Neural cell (in vitro differentiated cells): ENCODE measurements around the gene CPM. TPM values are rescaled to one million over a fixed set of nuclear protein-coding genes. Genes with fewer than 3 reads are reported as not detected.

ENCODE experiments used
- H2AFZ ChIP-seq: fragments of 200-600, 300-800 bp; sonication (generic), shearing (Covaris generic); 2 replicates; pipeline ENCODE4 v1.6.0; 2014; ENCODE audit warnings: low read depth, mild to moderate bottlenecking, antibody characterized with exemption, low read length, moderate library complexity
- H3F3A ChIP-seq: fragments of 200-600 bp; shearing (Covaris generic); 2 replicates; pipeline ENCODE4 v1.6.1; 2016; ENCODE audit warnings: mild to moderate bottlenecking, moderate library complexity, mixed read lengths, antibody characterized with exemption, low read length; ENCODE audit not compliant: insufficient read depth, poor library complexity, severe bottlenecking
- H3K27ac ChIP-seq: fragments of 200-600, 300-800 bp; sonication (generic), shearing (Covaris generic); 2 replicates; pipeline ENCODE4 v1.5.1; 2014; ENCODE audit warnings: mild to moderate bottlenecking, low read length, moderate library complexity
- H3K27me3 ChIP-seq: fragments of 300-800, 200-600 bp; sonication (generic), shearing (Covaris generic); 2 replicates; pipeline ENCODE4 v1.6.0; 2014; ENCODE audit warnings: mild to moderate bottlenecking, low read depth, low read length, moderate library complexity; ENCODE audit not compliant: insufficient read depth
- H3K36me3 ChIP-seq: fragments of 300-800, 200-600 bp; sonication (generic), shearing (Covaris generic); 2 replicates; pipeline ENCODE4 v1.5.1; 2014; ENCODE audit warnings: mild to moderate bottlenecking, antibody characterized with exemption, low read length, moderate library complexity; ENCODE audit not compliant: insufficient read depth
- H3K4me2 ChIP-seq: fragments of 300-800, 200-600 bp; sonication (generic), shearing (Covaris generic); 2 replicates; pipeline ENCODE4 v1.6.0; 2014; ENCODE audit warnings: mild to moderate bottlenecking, low read length
- H3K4me3 ChIP-seq: fragments of 300-800, 200-600 bp; sonication (generic), shearing (Covaris generic); 2 replicates; pipeline ENCODE4 v1.5.1; 2014; ENCODE audit warnings: mild to moderate bottlenecking, low read length, moderate library complexity
- H3K79me2 ChIP-seq: fragments of 200-600 bp; shearing (Covaris generic); replicated peaks from 2 replicates; pipeline ENCODE4 v1.6.0; 2014; ENCODE audit warnings: mild to moderate bottlenecking, low read length, moderate library complexity; ENCODE audit not compliant: insufficient read depth
- H3K9ac ChIP-seq: fragments of 300-800, 200-600 bp; sonication (generic), shearing (Covaris generic); 2 replicates; pipeline ENCODE4 v1.6.1; 2016; ENCODE audit warnings: mild to moderate bottlenecking, low read length, mixed read lengths
- H3K9me2 ChIP-seq: fragments of 200-600 bp; shearing (Covaris generic); 2 replicates; pipeline ENCODE4 v1.6.1; 2016; ENCODE audit warnings: mild to moderate bottlenecking, low read length, mixed read lengths; ENCODE audit not compliant: insufficient read depth
- H3K9me3 ChIP-seq: fragments of 200-600, 300-800 bp; sonication (generic), shearing (Covaris generic); 2 replicates; pipeline ENCODE4 v1.6.1; 2016; ENCODE audit warnings: mild to moderate bottlenecking, mixed run types, low read length, moderate library complexity, mixed read lengths
- H4K20me1 ChIP-seq: fragments of 200-600 bp; shearing (Covaris generic); 2 replicates; pipeline ENCODE4 v1.6.1; 2016; ENCODE audit warnings: mild to moderate bottlenecking, mixed run types; ENCODE audit not compliant: insufficient read depth
- EP300 ChIP-seq: fragments of 450-650 bp; conservative IDR thresholded peaks from 2 replicates; pipeline ENCODE4 v1.6.1; 2014; ENCODE audit warnings: antibody characterized with exemption, mild to moderate bottlenecking, moderate library complexity; ENCODE audit not compliant: poor library complexity, severe bottlenecking
- EZH2 ChIP-seq: fragments of 200-600, 300-800 bp; shearing (Covaris generic), sonication (generic); IDR thresholded peaks from 2 replicates; pipeline ENCODE4 v1.6.1; 2014; ENCODE audit warnings: antibody characterized with exemption, low read length, borderline replicate concordance, mild to moderate bottlenecking; ENCODE audit not compliant: insufficient read depth, poor library complexity, severe bottlenecking
- MXI1 ChIP-seq: fragments of 450-650 bp; conservative IDR thresholded peaks from 2 replicates; pipeline ENCODE4 v1.6.1; 2014; ENCODE audit warnings: antibody characterized with exemption, mild to moderate bottlenecking; ENCODE audit not compliant: poor library complexity, severe bottlenecking
- POLR2AphosphoS5 ChIP-seq: IDR thresholded peaks from 2 replicates; pipeline ENCODE4 v1.6.1; 2012
- RAD21 ChIP-seq: fragments of 450-650 bp; conservative IDR thresholded peaks from 2 replicates; pipeline ENCODE4 v1.6.1; 2014; ENCODE audit warnings: antibody characterized with exemption, mild to moderate bottlenecking, moderate library complexity
- SMC3 ChIP-seq: fragments of 450-650 bp; conservative IDR thresholded peaks from 2 replicates; pipeline ENCODE4 v1.6.1; 2014; ENCODE audit warnings: antibody characterized with exemption, mild to moderate bottlenecking, moderate library complexity; ENCODE audit not compliant: poor library complexity
- TAF1 ChIP-seq: IDR thresholded peaks from 2 replicates; pipeline ENCODE4 v1.6.1; 2012; ENCODE audit warnings: low read depth
- polyA plus RNA-seq: library from polyadenylated mRNA; depleted of rRNA; stranded (reverse); fragments of >200 nt; gene quantifications from 2 replicates; pipeline ENCODE4 v1.2.3, GENCODE V29; 2014
- TF ChIP-seq, protein P1 (sequence below): fragments of 450-650 bp; IDR thresholded peaks from 2 replicates; pipeline ENCODE4 v1.5.1; 2014; ENCODE audit warnings: antibody characterized with exemption, mild to moderate bottlenecking, moderate library complexity; ENCODE audit not compliant: poor library complexity, severe bottlenecking
- TF ChIP-seq, protein P2 (sequence below): IDR thresholded peaks from 2 replicates; pipeline ENCODE4 v1.6.1; 2012; ENCODE audit warnings: borderline replicate concordance

The CPM gene
- polyA plus RNA-seq, 1 donor from 2014 or later: not detected

DNA sequence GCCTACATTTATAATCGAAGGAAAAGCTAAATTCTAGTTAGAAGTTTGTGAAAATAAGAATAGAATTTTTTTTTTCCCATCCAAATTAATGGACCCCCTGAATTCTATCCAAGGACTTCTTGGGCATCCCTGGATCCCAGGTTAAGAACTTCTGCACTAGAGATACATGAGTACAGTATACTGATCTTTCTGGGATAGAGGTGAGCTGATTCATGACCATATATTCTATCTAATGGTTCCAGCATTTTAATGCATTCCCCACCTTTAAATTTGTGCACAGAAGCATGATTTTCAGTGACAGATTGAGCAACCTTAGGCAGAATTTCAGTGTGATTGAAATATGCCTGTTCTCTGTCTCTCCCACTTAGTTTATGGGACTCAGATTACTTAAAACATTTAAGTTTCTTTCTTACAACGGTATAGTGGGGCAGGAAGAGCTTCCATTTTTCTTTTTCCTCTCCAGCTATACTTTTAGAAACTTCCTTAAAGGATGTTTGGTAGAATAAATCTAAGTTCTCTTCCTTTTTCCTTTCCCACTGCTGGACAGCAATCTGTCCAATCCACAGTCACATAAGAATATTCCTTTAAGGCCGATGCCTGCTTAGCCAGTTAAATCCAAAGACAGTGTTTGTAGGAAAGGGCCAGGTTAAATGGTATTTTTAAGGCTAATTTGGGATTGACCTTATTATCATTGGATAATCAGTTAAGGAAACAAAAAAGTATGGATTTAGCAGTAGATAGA, 118.3 kb downstream of the CPM start:
- H3K9ac ChIP-seq: no peak overlapping the region
- no peaks in the 10 kb centered on the region for H4K20me1 ChIP-seq
- H3K36me3 ChIP-seq: peaks cover 8% of the 10 kb centered on the region
- peaks cover 28% of the 10 kb centered on the region for H3K79me2 ChIP-seq
- no peak overlapping the region for H3K27ac ChIP-seq
- no peak overlapping the region for H2AFZ ChIP-seq
- no peak overlapping the region for H3K4me3 ChIP-seq
- no peaks in the 10 kb centered on the region for H3K9me2 ChIP-seq
- no peaks in the 10 kb centered on the region for H3K27me3 ChIP-seq
- no peak for TF ChIP-seq POLR2AphosphoS5
- no peak for TF ChIP-seq EZH2
- no peak for TF ChIP-seq EP300
- TF ChIP-seq, protein P1, sequence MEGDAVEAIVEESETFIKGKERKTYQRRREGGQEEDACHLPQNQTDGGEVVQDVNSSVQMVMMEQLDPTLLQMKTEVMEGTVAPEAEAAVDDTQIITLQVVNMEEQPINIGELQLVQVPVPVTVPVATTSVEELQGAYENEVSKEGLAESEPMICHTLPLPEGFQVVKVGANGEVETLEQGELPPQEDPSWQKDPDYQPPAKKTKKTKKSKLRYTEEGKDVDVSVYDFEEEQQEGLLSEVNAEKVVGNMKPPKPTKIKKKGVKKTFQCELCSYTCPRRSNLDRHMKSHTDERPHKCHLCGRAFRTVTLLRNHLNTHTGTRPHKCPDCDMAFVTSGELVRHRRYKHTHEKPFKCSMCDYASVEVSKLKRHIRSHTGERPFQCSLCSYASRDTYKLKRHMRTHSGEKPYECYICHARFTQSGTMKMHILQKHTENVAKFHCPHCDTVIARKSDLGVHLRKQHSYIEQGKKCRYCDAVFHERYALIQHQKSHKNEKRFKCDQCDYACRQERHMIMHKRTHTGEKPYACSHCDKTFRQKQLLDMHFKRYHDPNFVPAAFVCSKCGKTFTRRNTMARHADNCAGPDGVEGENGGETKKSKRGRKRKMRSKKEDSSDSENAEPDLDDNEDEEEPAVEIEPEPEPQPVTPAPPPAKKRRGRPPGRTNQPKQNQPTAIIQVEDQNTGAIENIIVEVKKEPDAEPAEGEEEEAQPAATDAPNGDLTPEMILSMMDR: no peak
- TF ChIP-seq TAF1: no peak
- TF ChIP-seq SMC3: no peak
- TF ChIP-seq, protein P2, sequence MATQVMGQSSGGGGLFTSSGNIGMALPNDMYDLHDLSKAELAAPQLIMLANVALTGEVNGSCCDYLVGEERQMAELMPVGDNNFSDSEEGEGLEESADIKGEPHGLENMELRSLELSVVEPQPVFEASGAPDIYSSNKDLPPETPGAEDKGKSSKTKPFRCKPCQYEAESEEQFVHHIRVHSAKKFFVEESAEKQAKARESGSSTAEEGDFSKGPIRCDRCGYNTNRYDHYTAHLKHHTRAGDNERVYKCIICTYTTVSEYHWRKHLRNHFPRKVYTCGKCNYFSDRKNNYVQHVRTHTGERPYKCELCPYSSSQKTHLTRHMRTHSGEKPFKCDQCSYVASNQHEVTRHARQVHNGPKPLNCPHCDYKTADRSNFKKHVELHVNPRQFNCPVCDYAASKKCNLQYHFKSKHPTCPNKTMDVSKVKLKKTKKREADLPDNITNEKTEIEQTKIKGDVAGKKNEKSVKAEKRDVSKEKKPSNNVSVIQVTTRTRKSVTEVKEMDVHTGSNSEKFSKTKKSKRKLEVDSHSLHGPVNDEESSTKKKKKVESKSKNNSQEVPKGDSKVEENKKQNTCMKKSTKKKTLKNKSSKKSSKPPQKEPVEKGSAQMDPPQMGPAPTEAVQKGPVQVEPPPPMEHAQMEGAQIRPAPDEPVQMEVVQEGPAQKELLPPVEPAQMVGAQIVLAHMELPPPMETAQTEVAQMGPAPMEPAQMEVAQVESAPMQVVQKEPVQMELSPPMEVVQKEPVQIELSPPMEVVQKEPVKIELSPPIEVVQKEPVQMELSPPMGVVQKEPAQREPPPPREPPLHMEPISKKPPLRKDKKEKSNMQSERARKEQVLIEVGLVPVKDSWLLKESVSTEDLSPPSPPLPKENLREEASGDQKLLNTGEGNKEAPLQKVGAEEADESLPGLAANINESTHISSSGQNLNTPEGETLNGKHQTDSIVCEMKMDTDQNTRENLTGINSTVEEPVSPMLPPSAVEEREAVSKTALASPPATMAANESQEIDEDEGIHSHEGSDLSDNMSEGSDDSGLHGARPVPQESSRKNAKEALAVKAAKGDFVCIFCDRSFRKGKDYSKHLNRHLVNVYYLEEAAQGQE: no peak
- TF ChIP-seq MXI1: no peak
- TF ChIP-seq RAD21: no peak
- no peak overlapping the region for H3K4me2 ChIP-seq
- H3F3A ChIP-seq: no peaks in the 10 kb centered on the region
- no peaks in the 10 kb centered on the region for H3K9me3 ChIP-seq

DNA sequence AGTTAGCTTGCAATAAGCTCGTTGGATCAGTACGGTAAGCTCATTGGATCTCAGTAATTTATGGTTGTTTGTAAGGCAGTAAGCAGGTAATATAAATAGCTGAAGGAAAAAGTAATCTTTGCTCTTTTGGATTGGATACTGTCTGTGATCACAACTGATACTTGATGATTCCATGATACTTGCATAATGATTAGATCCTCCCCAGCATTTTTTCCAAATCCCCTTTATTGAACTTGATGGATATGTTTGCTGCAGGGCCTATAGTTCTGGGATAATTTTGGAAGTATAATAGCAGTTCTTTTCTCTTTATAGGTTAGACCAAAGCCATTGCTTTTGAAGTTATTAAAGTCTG, 119.8 kb downstream of the CPM start:
- H3K9me2 ChIP-seq: no peaks in the 10 kb centered on the region
- no peak overlapping the region for H3K4me3 ChIP-seq
- H3F3A ChIP-seq: no peaks in the 10 kb centered on the region
- no peaks in the 10 kb centered on the region for H3K27me3 ChIP-seq
- TF ChIP-seq EZH2 (no peak), EP300 (no peak), RAD21 (no peak), MXI1 (no peak), SMC3 (no peak)
- TF ChIP-seq, protein P1: no peak
- TF ChIP-seq, protein P2: no peak
- H3K4me2 ChIP-seq: no peak overlapping the region
- H3K79me2 ChIP-seq: peaks cover 37% of the 10 kb centered on the region
- no peaks in the 10 kb centered on the region for H4K20me1 ChIP-seq
- H3K27ac ChIP-seq: no peak overlapping the region
- H3K9me3 ChIP-seq: no peaks in the 10 kb centered on the region
- no peak overlapping the region for H2AFZ ChIP-seq
- no peak overlapping the region for H3K9ac ChIP-seq
- H3K36me3 ChIP-seq: peaks cover 10% of the 10 kb centered on the region
